ENCODE data around the gene SUSD3. TPM values are rescaled to one million over a fixed set of nuclear protein-coding genes. Genes with fewer than 3 reads are reported as not detected.
"Not testable (repeated sequence)": the region's sequence is repeated elsewhere in the genome, so short reads cannot be mapped to it uniquely, and the experiment has no call there.

SUSD3 gene
- total RNA-seq, 1 donor from 2014 or later = 2.4 TPM

DNA sequence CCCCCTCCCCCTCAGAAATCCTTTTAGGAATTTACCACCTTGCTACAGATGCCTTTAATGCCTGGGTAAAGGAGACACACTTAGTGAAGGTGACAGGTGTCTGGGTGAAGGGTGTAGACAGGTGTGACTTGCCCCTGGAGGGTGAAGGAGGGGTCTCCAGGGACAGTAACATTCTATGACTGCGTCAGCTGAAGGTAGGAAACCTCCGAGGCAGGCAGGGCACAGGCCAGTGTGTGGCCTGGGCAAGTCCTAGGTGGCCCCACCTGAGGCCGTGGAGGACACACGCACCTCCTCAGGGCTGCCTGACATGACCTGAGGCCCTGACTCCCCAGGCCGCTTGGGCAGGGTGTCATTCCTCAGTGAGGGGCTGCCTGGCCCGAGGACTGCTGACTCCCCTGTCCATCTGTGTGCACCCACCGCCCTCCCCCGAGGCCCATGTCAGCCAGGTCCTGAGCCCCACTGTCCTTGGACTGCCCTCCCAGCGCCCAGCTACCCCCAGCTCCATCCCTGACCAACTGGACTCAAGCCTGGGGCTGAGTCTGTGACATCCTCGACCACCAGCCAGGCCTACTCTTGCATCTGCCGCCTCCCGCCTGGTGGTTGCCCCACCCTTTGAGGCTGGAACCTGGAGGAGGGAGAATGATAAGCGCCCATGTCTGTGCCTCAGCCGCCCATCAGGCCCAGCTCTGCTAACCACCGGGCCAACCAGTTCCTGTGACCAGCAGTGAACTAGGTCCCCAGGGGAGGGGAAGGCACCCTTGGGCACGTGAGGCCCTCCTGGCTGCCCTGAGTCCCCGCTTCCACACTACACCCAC lies 55.9 kb downstream of the SUSD3 start:
- peak in 1 of 2 experiments; percentile 14 for DNase-seq (ENCODE audit: low spot score in 2 of 2, unreplicated experiment in 2 of 2)

DNA sequence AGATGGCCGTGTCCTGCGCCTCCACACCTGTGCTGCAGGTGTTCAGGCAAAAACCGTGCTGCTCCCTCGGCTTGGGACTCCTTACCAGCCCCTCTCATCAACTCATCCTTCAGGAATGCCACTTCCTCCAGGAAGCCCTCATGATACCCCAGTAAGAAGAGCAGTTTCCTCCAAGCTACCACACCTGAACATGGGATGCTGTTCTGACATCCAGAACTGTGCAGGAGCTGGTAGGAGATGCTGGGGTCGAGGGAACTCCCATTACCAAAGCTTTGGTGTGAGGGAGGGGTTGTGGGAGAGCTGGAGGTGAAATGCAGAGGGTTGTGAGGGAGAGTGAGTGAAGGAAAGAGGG lies 56.5 kb downstream of the SUSD3 start:
- peaks cover 10% of the 10 kb centered on the region for H3K4me1 Mint-ChIP-seq
- H3K4me3 Mint-ChIP-seq = no peak overlapping the region
- DNase-seq (ENCODE audit: low spot score in 2 of 2, unreplicated experiment in 2 of 2) = no peak
- H3K27ac Mint-ChIP-seq = no peak overlapping the region
- H3K36me3 Mint-ChIP-seq = peaks cover 3% of the 10 kb centered on the region
- TF ChIP-seq, protein P1, sequence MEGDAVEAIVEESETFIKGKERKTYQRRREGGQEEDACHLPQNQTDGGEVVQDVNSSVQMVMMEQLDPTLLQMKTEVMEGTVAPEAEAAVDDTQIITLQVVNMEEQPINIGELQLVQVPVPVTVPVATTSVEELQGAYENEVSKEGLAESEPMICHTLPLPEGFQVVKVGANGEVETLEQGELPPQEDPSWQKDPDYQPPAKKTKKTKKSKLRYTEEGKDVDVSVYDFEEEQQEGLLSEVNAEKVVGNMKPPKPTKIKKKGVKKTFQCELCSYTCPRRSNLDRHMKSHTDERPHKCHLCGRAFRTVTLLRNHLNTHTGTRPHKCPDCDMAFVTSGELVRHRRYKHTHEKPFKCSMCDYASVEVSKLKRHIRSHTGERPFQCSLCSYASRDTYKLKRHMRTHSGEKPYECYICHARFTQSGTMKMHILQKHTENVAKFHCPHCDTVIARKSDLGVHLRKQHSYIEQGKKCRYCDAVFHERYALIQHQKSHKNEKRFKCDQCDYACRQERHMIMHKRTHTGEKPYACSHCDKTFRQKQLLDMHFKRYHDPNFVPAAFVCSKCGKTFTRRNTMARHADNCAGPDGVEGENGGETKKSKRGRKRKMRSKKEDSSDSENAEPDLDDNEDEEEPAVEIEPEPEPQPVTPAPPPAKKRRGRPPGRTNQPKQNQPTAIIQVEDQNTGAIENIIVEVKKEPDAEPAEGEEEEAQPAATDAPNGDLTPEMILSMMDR (IDR thresholded peaks at IDR 0.05; ENCODE audit: unreplicated experiment) = no peak
- H3K27me3 Mint-ChIP-seq (ENCODE audit: low read depth) = no peaks in the 10 kb centered on the region
- no peaks in the 10 kb centered on the region for H3K9me3 Mint-ChIP-seq

More for the DNA sequence above, 55.9 kb downstream of the SUSD3 start:
- H3K9me3 Mint-ChIP-seq = no peaks in the 10 kb centered on the region
- no peak overlapping the region for H3K27ac Mint-ChIP-seq
- H3K4me1 Mint-ChIP-seq = peaks cover 5% of the 10 kb centered on the region
- H3K36me3 Mint-ChIP-seq = peaks cover 3% of the 10 kb centered on the region
- TF ChIP-seq, protein P1 (IDR thresholded peaks at IDR 0.05; ENCODE audit: unreplicated experiment) = no peak
- H3K27me3 Mint-ChIP-seq (ENCODE audit: low read depth) = no peaks in the 10 kb centered on the region
- H3K4me3 Mint-ChIP-seq = no peak overlapping the region

DNA sequence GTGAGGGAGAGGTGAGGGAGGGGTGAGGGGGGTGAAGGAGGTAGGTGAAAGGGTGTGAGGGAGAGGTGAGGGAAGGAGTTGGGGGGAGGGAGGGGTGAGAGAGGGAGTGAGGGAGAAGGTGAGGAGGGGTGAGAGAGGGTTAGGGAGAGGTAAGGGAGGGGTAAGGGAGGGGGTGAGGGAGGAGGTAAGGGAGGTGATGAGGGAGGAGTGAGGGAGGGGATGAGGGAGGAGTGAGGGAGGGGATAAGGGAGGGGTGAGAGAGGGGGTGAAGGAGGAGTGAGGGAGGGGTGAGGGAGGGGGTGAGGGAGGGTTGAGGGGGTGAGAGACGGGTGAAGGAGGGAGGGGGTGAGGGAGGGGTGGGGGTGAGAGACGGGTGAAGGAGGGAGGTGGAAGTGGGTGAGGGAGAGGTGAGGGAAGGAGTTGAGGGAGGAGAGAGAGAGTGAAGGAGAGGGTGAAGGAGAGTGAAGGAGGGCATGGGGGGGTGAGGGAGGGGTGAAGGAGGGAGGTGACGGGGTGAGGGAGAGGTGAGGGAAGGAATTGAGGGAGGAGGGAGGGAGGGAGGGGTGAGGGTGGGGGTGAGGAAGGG lies 57.1 kb downstream of the SUSD3 start:
- H3K9me3 Mint-ChIP-seq = no peaks in the 10 kb centered on the region
- no peak overlapping the region for H3K27ac Mint-ChIP-seq
- no peak for DNase-seq (ENCODE audit: low spot score in 2 of 2, unreplicated experiment in 2 of 2)
- H3K4me1 Mint-ChIP-seq = peaks cover 15% of the 10 kb centered on the region
- no peak overlapping the region for H3K4me3 Mint-ChIP-seq
- peaks cover 3% of the 10 kb centered on the region for H3K36me3 Mint-ChIP-seq
- no peaks in the 10 kb centered on the region for H3K27me3 Mint-ChIP-seq (ENCODE audit: low read depth)
- TF ChIP-seq, protein P1 (IDR thresholded peaks at IDR 0.05; ENCODE audit: unreplicated experiment) = no peak

DNA sequence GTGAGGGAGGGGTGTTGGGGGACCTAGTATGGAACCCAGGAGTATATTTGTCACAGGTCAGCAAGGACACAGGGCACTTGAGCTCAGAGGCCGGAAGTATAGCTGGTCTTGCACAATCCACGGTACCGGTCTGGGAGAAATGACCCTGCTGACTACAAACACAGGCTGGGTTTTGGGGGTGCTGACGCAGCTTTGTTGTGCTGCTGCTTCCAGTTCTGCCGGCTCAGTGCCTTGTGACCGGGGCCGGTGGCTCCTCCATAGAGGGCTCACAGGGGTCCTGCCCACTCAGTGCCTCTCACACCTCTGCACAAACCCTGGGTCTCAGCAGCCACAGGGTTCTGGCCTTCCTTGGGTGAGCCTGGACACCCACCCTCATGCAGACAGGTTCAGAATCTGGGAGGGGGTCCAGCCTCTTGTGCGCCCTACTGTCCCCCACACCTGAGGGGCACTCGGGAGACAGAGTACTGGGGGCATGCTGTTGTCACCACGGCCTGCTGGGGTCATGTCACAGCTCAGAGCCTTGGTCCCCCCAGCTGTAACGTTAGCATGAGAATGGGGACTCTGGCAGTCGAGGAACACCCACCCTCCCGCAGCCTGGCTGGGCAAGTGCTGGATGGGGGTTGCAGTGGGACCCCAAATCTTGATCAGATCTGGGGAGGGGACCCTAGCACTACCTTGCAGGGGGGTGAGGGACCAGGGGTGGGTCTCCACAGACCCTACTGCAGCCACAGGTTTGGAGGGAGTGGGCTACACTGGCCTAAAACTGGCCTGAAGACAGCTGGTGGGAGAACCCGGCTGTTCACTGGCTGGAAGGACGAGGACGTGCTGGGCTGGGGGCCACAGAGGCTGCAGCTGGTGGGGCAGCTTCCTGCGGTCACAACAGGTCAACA lies 57.8 kb downstream of the SUSD3 start:
- TF ChIP-seq, protein P1 (IDR thresholded peaks at IDR 0.05; ENCODE audit: unreplicated experiment) = no peak
- peaks cover 15% of the 10 kb centered on the region for H3K4me1 Mint-ChIP-seq
- no peaks in the 10 kb centered on the region for H3K36me3 Mint-ChIP-seq
- H3K4me3 Mint-ChIP-seq = no peak overlapping the region
- no peak overlapping the region for H3K27ac Mint-ChIP-seq
- no peaks in the 10 kb centered on the region for H3K27me3 Mint-ChIP-seq (ENCODE audit: low read depth)
- DNase-seq (ENCODE audit: low spot score in 2 of 2, unreplicated experiment in 2 of 2) = peak in 1 of 2 experiments; percentile 12
- no peaks in the 10 kb centered on the region for H3K9me3 Mint-ChIP-seq

DNA sequence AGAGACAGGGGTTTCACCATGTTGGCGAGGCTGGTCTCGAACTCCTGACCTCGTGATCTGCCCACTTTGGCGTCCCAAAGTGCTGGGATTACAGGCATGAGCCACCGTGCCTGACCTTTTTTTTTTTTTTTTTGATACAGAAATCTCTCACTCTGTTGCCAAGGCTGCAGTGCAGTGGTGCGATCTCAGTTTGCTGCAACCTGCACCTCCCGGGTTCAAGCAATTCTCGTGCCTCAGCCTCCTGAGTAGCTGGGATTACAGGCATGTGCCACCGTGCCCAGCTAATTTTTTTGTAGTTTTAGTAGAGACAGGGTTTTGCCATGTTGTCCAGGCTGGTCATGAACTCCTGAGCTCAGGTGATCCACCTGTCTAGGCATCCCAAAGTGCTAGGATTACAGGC lies 59.0 kb downstream of the SUSD3 start:
- H3K4me1 Mint-ChIP-seq = peaks cover 15% of the 10 kb centered on the region
- not testable (repeated sequence) for H3K36me3 Mint-ChIP-seq; H3K27me3 Mint-ChIP-seq (ENCODE audit: low read depth); H3K27ac Mint-ChIP-seq; H3K4me3 Mint-ChIP-seq; DNase-seq (ENCODE audit: low spot score in 2 of 2, unreplicated experiment in 2 of 2); H3K9me3 Mint-ChIP-seq
